ENCODE measurements around the gene NT5C3B. TPM values are rescaled to one million over a fixed set of nuclear protein-coding genes. Genes with fewer than 3 reads are reported as not detected.
"Not testable (repeated sequence)": the region's sequence is repeated elsewhere in the genome, so short reads cannot be mapped to it uniquely, and the experiment has no call there.

Gene NT5C3B
- total RNA-seq, 1 experiment from 2014 or later, result 77.8 TPM

GRCh38 chr17:41792845-41793783 lies 42.9 kb downstream of the NT5C3B start:
- in situ Hi-C loops (cut with HindIII; ENCODE audit: low sequenced_read_pairs), result no loop called here
- DNase-seq (ENCODE audit: low spot score), result no peak

- in situ Hi-C loops (cut with HindIII; ENCODE audit: low sequenced_read_pairs), result no loop called here
- no peak for DNase-seq (ENCODE audit: low spot score)
Measured at GRCh38 chr17:41787021-41787418, 49.0 kb downstream of the NT5C3B start.

GRCh38 chr17:41786227-41787020 lies 49.6 kb downstream of the NT5C3B start, which contains the start of gene JUP:
Gene JUP, minus strand, starts transcription at chr17:41786711. Its CDS starts 14,857 bp downstream, at chr17:41771854.
- in situ Hi-C loops (cut with HindIII; ENCODE audit: low sequenced_read_pairs), result no loop called here
- DNase-seq (ENCODE audit: low spot score), result peak; percentile 100

GRCh38 chr17:41785859-41786226 lies 50.2 kb downstream of the NT5C3B start:
- DNase-seq (ENCODE audit: low spot score), result peak; percentile 14

GRCh38 chr17:41785091-41785858 lies 50.8 kb downstream of the NT5C3B start:
- in situ Hi-C loops (cut with HindIII; ENCODE audit: low sequenced_read_pairs), result no loop called here
- DNase-seq (ENCODE audit: low spot score), result peak; percentile 49

More at GRCh38 chr17:41785859-41786226, 50.2 kb downstream of the NT5C3B start:
- in situ Hi-C loops (cut with HindIII; ENCODE audit: low sequenced_read_pairs), result no loop called here

GRCh38 chr17:41784207-41784744 lies 51.8 kb downstream of the NT5C3B start:
- peak; percentile 43 for DNase-seq (ENCODE audit: low spot score)

GRCh38 chr17:41782142-41782541 lies 53.9 kb downstream of the NT5C3B start:
- DNase-seq (ENCODE audit: low spot score), result peak; percentile 58
- in situ Hi-C loops (cut with HindIII; ENCODE audit: low sequenced_read_pairs), result no loop called here

More at GRCh38 chr17:41784207-41784744, 51.8 kb downstream of the NT5C3B start:
- in situ Hi-C loops (cut with HindIII; ENCODE audit: low sequenced_read_pairs), result no loop called here

GRCh38 chr17:41781404-41782110 lies 54.5 kb downstream of the NT5C3B start:
- in situ Hi-C loops (cut with HindIII; ENCODE audit: low sequenced_read_pairs), result no loop called here

GRCh38 chr17:41779954-41780353 lies 56.1 kb downstream of the NT5C3B start:
- in situ Hi-C loops (cut with HindIII; ENCODE audit: low sequenced_read_pairs), result no loop called here

More at GRCh38 chr17:41781404-41782110, 54.5 kb downstream of the NT5C3B start:
- no peak for DNase-seq (ENCODE audit: low spot score)

GRCh38 chr17:41777574-41778188 lies 58.4 kb downstream of the NT5C3B start:
- DNase-seq (ENCODE audit: low spot score), result peak; percentile 86
- in situ Hi-C loops (cut with HindIII; ENCODE audit: low sequenced_read_pairs), result no loop called here

More at GRCh38 chr17:41779954-41780353, 56.1 kb downstream of the NT5C3B start:
- DNase-seq (ENCODE audit: low spot score), result no peak

- in situ Hi-C loops (cut with HindIII; ENCODE audit: low sequenced_read_pairs), result no loop called here
- no peak for DNase-seq (ENCODE audit: low spot score)
Measured at GRCh38 chr17:41777157-41777573, 58.9 kb downstream of the NT5C3B start.

GRCh38 chr17:41776262-41776900 lies 59.7 kb downstream of the NT5C3B start:
- in situ Hi-C loops (cut with HindIII; ENCODE audit: low sequenced_read_pairs); DNase-seq (ENCODE audit: low spot score): not testable (repeated sequence)

- no peak for DNase-seq (ENCODE audit: low spot score)
- in situ Hi-C loops (cut with HindIII; ENCODE audit: low sequenced_read_pairs), result no loop called here
Measured at GRCh38 chr17:41775394-41776226, 60.4 kb downstream of the NT5C3B start.

Data from G401 (cell line).